Measurements from ENCODE around the gene DNAH9.

Gene DNAH9

GRCh38 chr17:11855306-11855705 is 257.0 kb downstream of the DNAH9 start:
- DNase-seq, result no peak

- DNase-seq, result no peak
Observed at GRCh38 chr17:11857006-11857405, 258.7 kb downstream of the DNAH9 start.

- no peak for DNase-seq
Observed at GRCh38 chr17:11869680-11870394, 271.6 kb downstream of the DNAH9 start.

GRCh38 chr17:11871773-11872172 is 273.5 kb downstream of the DNAH9 start:
- peak in 1 of 2 experiments; percentile 3 for DNase-seq

- no peak for DNase-seq
Observed at GRCh38 chr17:11874756-11875155, 276.5 kb downstream of the DNAH9 start.

GRCh38 chr17:11880714-11881113 is 282.4 kb downstream of the DNAH9 start:
- DNase-seq, result peak in 1 of 2 experiments; percentile 31

- no peak for DNase-seq
Observed at GRCh38 chr17:11882716-11883115, 284.4 kb downstream of the DNAH9 start.

- DNase-seq, result no peak
Observed at GRCh38 chr17:11885051-11885450, 286.8 kb downstream of the DNAH9 start.

- no peak for DNase-seq
Observed at GRCh38 chr17:11889266-11889665, 291.0 kb downstream of the DNAH9 start.

GRCh38 chr17:11893862-11894261 is 295.6 kb downstream of the DNAH9 start:
- DNase-seq, result no peak

- no peak for DNase-seq
Observed at GRCh38 chr17:11896199-11896598, 297.9 kb downstream of the DNAH9 start.

GRCh38 chr17:11898526-11899235 is 300.4 kb downstream of the DNAH9 start:
- no peak for DNase-seq

- DNase-seq, result peak in 1 of 2 experiments; percentile 2
Observed at GRCh38 chr17:11899537-11899942, 301.3 kb downstream of the DNAH9 start.

- DNase-seq, result no peak
Observed at GRCh38 chr17:11900041-11900476, 301.8 kb downstream of the DNAH9 start.

- no peak for DNase-seq
Observed at GRCh38 chr17:11900655-11901054, 302.4 kb downstream of the DNAH9 start.

GRCh38 chr17:11901931-11902330 is 303.7 kb downstream of the DNAH9 start:
- no peak for DNase-seq

GRCh38 chr17:11908711-11909146 is 310.5 kb downstream of the DNAH9 start:
- no peak for DNase-seq

- no peak for DNase-seq
Observed at GRCh38 chr17:11909348-11909747, 311.1 kb downstream of the DNAH9 start.

GRCh38 chr17:11916091-11916490 is 317.8 kb downstream of the DNAH9 start:
- DNase-seq, result no peak

GRCh38 chr17:11917415-11917814 is 319.1 kb downstream of the DNAH9 start:
- no peak for DNase-seq

- DNase-seq, result no peak
Observed at GRCh38 chr17:11921296-11921695, 323.0 kb downstream of the DNAH9 start.

GRCh38 chr17:11922638-11923037 is 324.4 kb downstream of the DNAH9 start:
- no peak for DNase-seq

GRCh38 chr17:11924076-11924475 is 325.8 kb downstream of the DNAH9 start:
- DNase-seq, result no peak

- no peak for DNase-seq
Observed at GRCh38 chr17:11925262-11926021, 327.2 kb downstream of the DNAH9 start.
